Astrocyte (in vitro differentiated cells and primary cell): Measurements from ENCODE around the gene STRIP2.

Experiments used
- CTCF ChIP-seq: IDR thresholded peaks from 2 replicates; pipeline ENCODE4 v1.5.1; 2011; ENCODE audit warnings: low read depth, mild to moderate bottlenecking, inconsistent platforms, low read length, moderate library complexity; ENCODE audit not compliant: insufficient read depth
- EZH2 ChIP-seq: IDR thresholded peaks from 2 replicates; pipeline ENCODE4 v1.6.1; 2012; ENCODE audit warnings: mild to moderate bottlenecking, low read length, inconsistent platforms; ENCODE audit not compliant: insufficient read depth

GRCh38 chr7:129522971-129523340, 88.7 kb downstream of the STRIP2 start:
- TF ChIP-seq CTCF, result no peak
- no peak for TF ChIP-seq EZH2
